Smooth muscle cell (in vitro differentiated cells): ENCODE measurements around the gene ZNF800. TPM values are rescaled to one million over a fixed set of nuclear protein-coding genes. Genes with fewer than 3 reads are reported as not detected.

Source experiments
- DNase-seq: peaks from one replicate; lab custom pipeline; 2025; ENCODE audit not compliant: unreplicated experiment; lab: John Stamatoyannopoulos, UW
- H2AFZ ChIP-seq: fragments of 200-600 bp; sonication (generic); 2 replicates; pipeline ENCODE4 v1.6.0; 2016; ENCODE audit warnings: antibody characterized with exemption, low read depth, mild to moderate bottlenecking
- H3F3A ChIP-seq: fragments of 200-600 bp; sonication (generic); 2 replicates; pipeline ENCODE4 v1.6.0; 2017; ENCODE audit warnings: antibody characterized with exemption, low read depth
- H3K27ac ChIP-seq: fragments of 200-600 bp; sonication (generic); 2 replicates; pipeline ENCODE4 v1.5.1; 2016; ENCODE audit warnings: low read depth, mild to moderate bottlenecking
- H3K27me3 ChIP-seq: fragments of 200-600 bp; sonication (generic); 2 replicates; pipeline ENCODE4 v1.6.1; 2016; ENCODE audit warnings: low read depth, mild to moderate bottlenecking
- H3K36me3 ChIP-seq: fragments of 200-600 bp; sonication (generic); 2 replicates; pipeline ENCODE4 v1.5.1; 2016; ENCODE audit warnings: low read depth
- H3K4me1 ChIP-seq: fragments of 200-600 bp; sonication (generic); 2 replicates; pipeline ENCODE4 v1.5.1; 2016; ENCODE audit warnings: low read depth
- H3K4me2 ChIP-seq: fragments of 200-600 bp; sonication (generic); 2 replicates; pipeline ENCODE4 v1.6.0; 2016; ENCODE audit warnings: mild to moderate bottlenecking
- H3K4me3 ChIP-seq: fragments of 200-600 bp; sonication (generic); 2 replicates; pipeline ENCODE4 v1.5.1; 2016; ENCODE audit warnings: mild to moderate bottlenecking
- H3K79me2 ChIP-seq: fragments of 200-600 bp; sonication (generic); 2 replicates; pipeline ENCODE4 v1.6.0; 2016; ENCODE audit warnings: low read depth, mild to moderate bottlenecking
- H3K9ac ChIP-seq: fragments of 200-600 bp; sonication (generic); 2 replicates; pipeline ENCODE4 v1.6.0; 2016; ENCODE audit warnings: low read depth
- H3K9me3 ChIP-seq: fragments of 200-600 bp; sonication (generic); replicated peaks from 2 replicates; pipeline ENCODE4 v1.5.1; 2016; ENCODE audit warnings: low read depth
- H4K20me1 ChIP-seq: fragments of 200-600 bp; sonication (generic); 2 replicates; pipeline ENCODE4 v1.6.0; 2016; ENCODE audit warnings: low read depth
- CTCF ChIP-seq: fragments of 200-600 bp; sonication (generic); IDR thresholded peaks from 2 replicates; pipeline ENCODE4 v1.5.1; 2017; ENCODE audit warnings: borderline replicate concordance, mild to moderate bottlenecking, antibody characterized with exemption; ENCODE audit not compliant: insufficient read depth, poor library complexity, severe bottlenecking
- WGBS: methylation state at CpG from one replicate; pipeline ENCODE4 v1.1.7; 2016; ENCODE audit warnings: low lambda C conversion rate; 5-methylcytosine and 5-hydroxymethylcytosine counted together
- polyA plus RNA-seq: library from polyadenylated mRNA; unstranded; fragments of >200 nt; fragmentation: Nextera tagmentation; extraction: Ambion mirVana; gene quantifications from 2 replicates; pipeline ENCODE4 v1.2.1, GENCODE V29; 2016
- total RNA-seq: library from RNA; depleted of rRNA; stranded (reverse); fragments of >200 nt; gene quantifications from 2 replicates; pipeline ENCODE4 v1.2.3, GENCODE V29; 2014

The ZNF800 gene
- total and polyA plus RNA-seq, 2 experiments from 2014 or later, result 12.8 to 23.5 TPM

- WGBS, result 93% methylated on average over 2 of the region's 2 CpGs
- Histone ChIP-seq H4K20me1 (peaks cover 83% of the 10 kb centered on the region), H3F3A (no peaks in the 10 kb centered on the region)
Measured at GRCh38 chr7:127365957-127366315, 26.6 kb downstream of the ZNF800 start.

DNA sequence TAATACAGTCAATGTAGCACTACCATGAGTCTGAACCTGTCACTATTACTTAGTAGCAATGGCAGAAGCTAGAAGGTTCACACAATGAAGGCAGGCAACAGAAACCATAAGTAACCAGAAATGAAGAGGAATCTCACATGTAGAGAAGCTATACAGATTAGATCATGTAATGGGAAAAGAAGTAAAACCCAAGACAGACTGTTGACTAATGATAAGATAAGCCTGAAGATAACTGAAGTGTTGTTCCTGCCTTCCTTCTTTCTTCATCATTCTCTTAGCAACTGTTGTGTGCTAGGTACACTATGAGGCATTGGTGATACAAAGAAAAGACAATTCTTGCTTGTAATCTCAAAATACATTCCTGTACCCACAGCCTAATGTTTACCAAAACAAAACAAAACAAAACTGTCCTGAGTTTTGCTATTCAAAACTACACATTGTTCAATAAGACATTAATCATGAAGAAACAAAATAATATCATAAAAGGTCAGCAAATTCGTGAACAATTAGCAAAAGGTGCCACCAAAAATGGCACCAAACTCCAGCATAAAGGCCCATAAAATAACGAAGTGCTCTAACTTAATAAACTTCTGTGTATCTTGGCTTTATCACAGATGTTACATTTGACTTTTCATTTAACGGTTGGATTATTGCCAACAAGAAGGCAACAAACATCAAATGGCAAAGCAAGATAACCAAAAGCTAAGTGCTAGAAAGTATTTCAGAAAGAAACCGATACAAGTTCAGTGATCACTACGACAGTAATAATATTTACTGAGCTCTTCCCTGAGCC is 27.1 kb downstream of the ZNF800 start:
- H3K9me3 ChIP-seq, result no peaks in the 10 kb centered on the region
- H3K36me3 ChIP-seq, result no peaks in the 10 kb centered on the region
- no peaks in the 10 kb centered on the region for H3K4me1 ChIP-seq
- no peak for DNase-seq
- H3K27ac ChIP-seq, result no peak overlapping the region
- peaks cover 15% of the 10 kb centered on the region for H3K79me2 ChIP-seq
- H3K9ac ChIP-seq, result no peak overlapping the region
- H3K4me2 ChIP-seq, result no peak overlapping the region
- H3K27me3 ChIP-seq, result no peaks in the 10 kb centered on the region
- no peak for TF ChIP-seq CTCF
- H3K4me3 ChIP-seq, result no peak overlapping the region
- H2AFZ ChIP-seq, result no peak overlapping the region
- 96% methylated on average over 5 of the region's 5 CpGs for WGBS
- H4K20me1 ChIP-seq, result peaks cover 84% of the 10 kb centered on the region
- H3F3A ChIP-seq, result no peaks in the 10 kb centered on the region

More at GRCh38 chr7:127365957-127366315, 26.6 kb downstream of the ZNF800 start:
- Histone ChIP-seq H3K9me3 (no peaks in the 10 kb centered on the region), H3K4me3 (no peak overlapping the region), H2AFZ (no peak overlapping the region), H3K4me1 (no peaks in the 10 kb centered on the region), H3K27ac (no peak overlapping the region), H3K79me2 (peaks cover 18% of the 10 kb centered on the region), H3K9ac (no peak overlapping the region), H3K4me2 (no peak overlapping the region), H3K27me3 (no peaks in the 10 kb centered on the region), H3K36me3 (no peaks in the 10 kb centered on the region)
- no peak for DNase-seq
- TF ChIP-seq CTCF, result no peak

GRCh38 chr7:127362364-127363027 is 30.0 kb downstream of the ZNF800 start:
- Histone ChIP-seq H3K4me3 (no peak overlapping the region), H3K27me3 (no peaks in the 10 kb centered on the region), H2AFZ (no peak overlapping the region), H3K9me3 (no peaks in the 10 kb centered on the region), H3K4me2 (no peak overlapping the region), H3K27ac (no peak overlapping the region), H3K36me3 (no peaks in the 10 kb centered on the region), H3K9ac (no peak overlapping the region), H4K20me1 (peaks cover 81% of the 10 kb centered on the region), H3K4me1 (no peaks in the 10 kb centered on the region), H3K79me2 (peaks cover 8% of the 10 kb centered on the region), H3F3A (no peaks in the 10 kb centered on the region)
- DNase-seq, result no peak
- WGBS, result 92% methylated on average over 4 of the region's 4 CpGs
- TF ChIP-seq CTCF, result no peak
